Keratinocyte (primary cell): ENCODE measurements around the gene POLD3.

ENCODE experiments used
- CTCF ChIP-seq, 3 experiments: IDR thresholded peaks in 1 of 3; conservative IDR thresholded peaks in 1 of 3; optimal IDR thresholded peaks in 1 of 3; 2 replicates in 2 of 3; 3 replicates in 1 of 3; pipeline versions ENCODE3 to v1.5.1; 2011; ENCODE audit warnings: low read length in 3 of 3, mild to moderate bottlenecking in 3 of 3, moderate library complexity in 2 of 3, control low read depth in 1 of 3, inconsistent platforms in 1 of 3; ENCODE audit not compliant: insufficient read depth in 2 of 3; ENCODE audit errors: extremely low read depth in 1 of 3
- EZH2 ChIP-seq: IDR thresholded peaks from one replicate; pipeline ENCODE4 v1.6.1; 2012; ENCODE audit warnings: inconsistent platforms, mild to moderate bottlenecking, low read length, moderate library complexity

- TF ChIP-seq CTCF (optimal IDR thresholded peaks at IDR 0.05 in 1 of 3, IDR thresholded peaks at IDR 0.05 in 1 of 3, conservative IDR thresholded peaks at IDR 0.05 in 1 of 3; ENCODE audit: extremely low read depth in 1 of 3, insufficient read depth in 2 of 3, low read length in 3 of 3) (no peak), EZH2 (no peak)
Measured at GRCh38 chr11:74577624-74578396, 14.6 kb upstream of the POLD3 start.
